ENCODE measurements around the gene MAP2K5. TPM values are rescaled to one million over a fixed set of nuclear protein-coding genes. Genes with fewer than 3 reads are reported as not detected.

Gene MAP2K5
- total RNA-seq, 1 experiment from 2014 or later, result 13.6 TPM

GRCh38 chr15:67808821-67809220, 266.3 kb downstream of the MAP2K5 start:
- DNase-seq (ENCODE audit: low spot score) (no peak), ATAC-seq (no peak)
- CTCF ChIA-PET, result interaction anchor here (1.5 kb wide), 1 partner anchor 24 kb away, joined by 3 read pairs; no protein-coding TSS in a partner anchor
- H3K27ac Mint-ChIP-seq, result no peak overlapping the region
- no peak overlapping the region for H3K4me3 Mint-ChIP-seq
- TF ChIP-seq HMGA2 (CRISPR knock-in tag; IDR thresholded peaks at IDR 0.05) (no peak), NFATC4 (CRISPR knock-in tag; IDR thresholded peaks at IDR 0.05) (no peak), SMAD3 (CRISPR knock-in tag; IDR thresholded peaks at IDR 0.05; ENCODE audit: borderline replicate concordance) (no peak), TEAD1 (CRISPR knock-in tag; IDR thresholded peaks at IDR 0.05) (no peak), GABPB1 (CRISPR knock-in tag; IDR thresholded peaks at IDR 0.05) (no peak), ZMAT4 (CRISPR knock-in tag; IDR thresholded peaks at IDR 0.05) (no peak), PRDM15 (CRISPR knock-in tag; IDR thresholded peaks at IDR 0.05) (no peak), PRRX2 (CRISPR knock-in tag; IDR thresholded peaks at IDR 0.05) (no peak), ATF1 (CRISPR knock-in tag; IDR thresholded peaks at IDR 0.05) (no peak), ATF2 (CRISPR knock-in tag; IDR thresholded peaks at IDR 0.05; ENCODE audit: borderline replicate concordance, low read depth) (no peak), RORB (CRISPR knock-in tag; IDR thresholded peaks at IDR 0.05) (no peak), ERG (CRISPR knock-in tag; IDR thresholded peaks at IDR 0.05) (no peak), E2F4 (CRISPR knock-in tag; IDR thresholded peaks at IDR 0.05; ENCODE audit: borderline replicate concordance, low read depth) (no peak), ZNF416 (CRISPR knock-in tag; IDR thresholded peaks at IDR 0.05) (no peak), PREB (CRISPR knock-in tag; IDR thresholded peaks at IDR 0.05; ENCODE audit: borderline replicate concordance) (no peak)
- H3K27me3 Mint-ChIP-seq (ENCODE audit: low read depth), result no peaks in the 10 kb centered on the region
- no peaks in the 10 kb centered on the region for H3K9me3 Mint-ChIP-seq
- POLR2A ChIA-PET, result no interaction called here
- H3K4me1 Mint-ChIP-seq, result peaks cover 35% of the 10 kb centered on the region
- H3K36me3 Mint-ChIP-seq, result no peaks in the 10 kb centered on the region

GRCh38 chr15:67809441-67809840, 266.9 kb downstream of the MAP2K5 start:
- CTCF ChIA-PET, result no interaction called here
- no peak overlapping the region for H3K4me3 Mint-ChIP-seq
- TF ChIP-seq CREB1 (CRISPR knock-in tag; IDR thresholded peaks at IDR 0.05), result no peak
- no peak for TF ChIP-seq ZNF263 (CRISPR knock-in tag; IDR thresholded peaks at IDR 0.05; ENCODE audit: low read depth)
- DNase-seq (ENCODE audit: low spot score), result peak; percentile 5
- POLR2A ChIA-PET, result no interaction called here
- peaks cover 28% of the 10 kb centered on the region for H3K4me1 Mint-ChIP-seq
- no peak overlapping the region for H3K27ac Mint-ChIP-seq
- no peaks in the 10 kb centered on the region for H3K9me3 Mint-ChIP-seq
- H3K27me3 Mint-ChIP-seq (ENCODE audit: low read depth), result no peaks in the 10 kb centered on the region
- no peaks in the 10 kb centered on the region for H3K36me3 Mint-ChIP-seq
- ATAC-seq, result no peak

Measured in WTC11 (cell line).